Activated CD4-positive, CD25-positive, alpha-beta regulatory T cell treated with anti-CD3 and anti-CD28 coated beads, Interleukin-2, amount 50 U/mL, for 72 hours (primary cell): ENCODE results near the gene PPP1R36.
A peak's percentile ranks its signal among the peaks of the same experiment; 100 is the strongest.
"Not testable (repeated sequence)": the region's sequence is repeated elsewhere in the genome, so short reads cannot be mapped to it uniquely, and the experiment has no call there.

ENCODE experiments used
- DNase-seq: peaks from one replicate; pipeline ENCODE4 v3.0.0; 2021

PPP1R36 gene

GRCh38 chr14:64522591-64523355, 27.0 kb upstream of the PPP1R36 start:
- DNase-seq = no peak

GRCh38 chr14:64525354-64525753, 24.4 kb upstream of the PPP1R36 start:
- no peak for DNase-seq

- DNase-seq = no peak
These were observed 18.2 kb upstream of the PPP1R36 start for GRCh38 chr14:64531567-64531966.

GRCh38 chr14:64536488-64537245, 13.1 kb upstream of the PPP1R36 start:
- DNase-seq = no peak

- DNase-seq = peak; percentile 95
These were observed 9.3 kb upstream of the PPP1R36 start, which contains the start of gene HSPA2 for GRCh38 chr14:64540208-64541202. TSS of gene HSPA2 (plus strand) at chr14:64540741. CDS start at chr14:64540850, 109 bp downstream.

GRCh38 chr14:64541261-64541971, 8.3 kb upstream of the PPP1R36 start:
- DNase-seq = peak; percentile 34

GRCh38 chr14:64541972-64542835, 7.6 kb upstream of the PPP1R36 start:
- DNase-seq = peak; percentile 35

- DNase-seq = no peak
These were observed 6.9 kb upstream of the PPP1R36 start for GRCh38 chr14:64542836-64543201.

GRCh38 chr14:64544607-64545312, 5.0 kb upstream of the PPP1R36 start:
- DNase-seq = no peak

- no peak for DNase-seq
These were observed 745 bp upstream of the PPP1R36 start for GRCh38 chr14:64549016-64549415.

GRCh38 chr14:64550621-64551333, 1.0 kb downstream of the PPP1R36 start:
- no peak for DNase-seq

- DNase-seq = no peak
These were observed 4.8 kb downstream of the PPP1R36 start for GRCh38 chr14:64554556-64554955.

- DNase-seq = no peak
These were observed 6.8 kb downstream of the PPP1R36 start for GRCh38 chr14:64556526-64556925.

- not testable (repeated sequence) for DNase-seq
These were observed 8.5 kb downstream of the PPP1R36 start for GRCh38 chr14:64558216-64558615.

GRCh38 chr14:64561631-64562030, 11.9 kb downstream of the PPP1R36 start:
- DNase-seq = no peak

- no peak for DNase-seq
These were observed 12.7 kb downstream of the PPP1R36 start for GRCh38 chr14:64562436-64562835.

- no peak for DNase-seq
These were observed 13.9 kb downstream of the PPP1R36 start for GRCh38 chr14:64563696-64564095.

GRCh38 chr14:64566651-64567122, 16.9 kb downstream of the PPP1R36 start:
- no peak for DNase-seq

GRCh38 chr14:64569138-64569631, 19.4 kb downstream of the PPP1R36 start:
- DNase-seq = no peak

GRCh38 chr14:64569646-64570045, 19.9 kb downstream of the PPP1R36 start:
- not testable (repeated sequence) for DNase-seq
